ENCODE measurements around the gene CHRM2.

CHRM2 gene

GRCh38 chr7:136940917-136941316 lies 72.5 kb downstream of the CHRM2 start:
- H3K27ac ChIP-seq, result no peak overlapping the region
- TF ChIP-seq CTCF (IDR thresholded peaks at IDR 0.05), result no peak
- no peak for TF ChIP-seq ZFX (IDR thresholded peaks at IDR 0.05; ENCODE audit: borderline replicate concordance)

GRCh38 chr7:136941816-136942215 lies 73.4 kb downstream of the CHRM2 start:
- no peak for TF ChIP-seq ZFX (IDR thresholded peaks at IDR 0.05; ENCODE audit: borderline replicate concordance)
- TF ChIP-seq CTCF (IDR thresholded peaks at IDR 0.05), result no peak
- H3K27ac ChIP-seq, result no peak overlapping the region

- H3K27ac ChIP-seq, result no peak overlapping the region
Measured at GRCh38 chr7:136942401-136942800, 73.9 kb downstream of the CHRM2 start.

GRCh38 chr7:136942994-136943393 lies 74.5 kb downstream of the CHRM2 start:
- TF ChIP-seq ZFX (IDR thresholded peaks at IDR 0.05; ENCODE audit: borderline replicate concordance) (no peak), CTCF (IDR thresholded peaks at IDR 0.05) (no peak)
- H3K27ac ChIP-seq, result no peak overlapping the region

More at GRCh38 chr7:136942401-136942800, 73.9 kb downstream of the CHRM2 start:
- TF ChIP-seq CTCF (IDR thresholded peaks at IDR 0.05) (no peak), ZFX (IDR thresholded peaks at IDR 0.05; ENCODE audit: borderline replicate concordance) (no peak)

GRCh38 chr7:136947347-136947746 lies 78.9 kb downstream of the CHRM2 start:
- no peak for TF ChIP-seq ZFX (IDR thresholded peaks at IDR 0.05; ENCODE audit: borderline replicate concordance)
- no peak for TF ChIP-seq CTCF (IDR thresholded peaks at IDR 0.05)

GRCh38 chr7:136950331-136950730 lies 81.9 kb downstream of the CHRM2 start:
- H3K27ac ChIP-seq, result no peak overlapping the region
- no peak for TF ChIP-seq CTCF (IDR thresholded peaks at IDR 0.05)
- no peak for TF ChIP-seq ZFX (IDR thresholded peaks at IDR 0.05; ENCODE audit: borderline replicate concordance)

More at GRCh38 chr7:136947347-136947746, 78.9 kb downstream of the CHRM2 start:
- no peak overlapping the region for H3K27ac ChIP-seq

GRCh38 chr7:136953386-136953785 lies 84.9 kb downstream of the CHRM2 start:
- TF ChIP-seq CTCF (IDR thresholded peaks at IDR 0.05) (no peak), ZFX (IDR thresholded peaks at IDR 0.05; ENCODE audit: borderline replicate concordance) (no peak)
- H3K27ac ChIP-seq, result no peak overlapping the region
